Esophagus squamous epithelium (tissue), 4 donors: ENCODE results near the gene CAMTA1.

ENCODE experiments used
- CTCF ChIP-seq, 6 experiments: fragments of 450-650 bp in 4 of 6; fragments of 200-600 bp in 2 of 6; sonication (generic) in 2 of 6; IDR thresholded peaks; one replicate each; pipeline ENCODE4 v1.5.1; 2016 to 2019; ENCODE audit warnings: antibody characterized with exemption in 6 of 6, mild to moderate bottlenecking in 4 of 6, moderate library complexity in 4 of 6
- POLR2A ChIP-seq, 4 donors: fragments of 450-650 bp; IDR thresholded peaks; one replicate each; pipeline ENCODE4 v1.6.1; 2017; ENCODE audit warnings: antibody characterized with exemption in 4 of 4, mild to moderate bottlenecking in 4 of 4, moderate library complexity in 3 of 4

GRCh38 chr1:6868660-6869380 is 83.6 kb downstream of the CAMTA1 start:
- TF ChIP-seq POLR2A (IDR thresholded peaks at IDR 0.05) (no peak), CTCF (IDR thresholded peaks at IDR 0.05) (no peak)
